Smooth muscle cell (in vitro differentiated cells): Measurements from ENCODE around the gene SYNJ2. TPM values are rescaled to one million over a fixed set of nuclear protein-coding genes. Genes with fewer than 3 reads are reported as not detected.

Experiments used
- DNase-seq: peaks from one replicate; lab custom pipeline; 2025; ENCODE audit not compliant: unreplicated experiment; lab: John Stamatoyannopoulos, UW
- H2AFZ ChIP-seq: fragments of 200-600 bp; sonication (generic); 2 replicates; pipeline ENCODE4 v1.6.0; 2016; ENCODE audit warnings: antibody characterized with exemption, low read depth, mild to moderate bottlenecking
- H3F3A ChIP-seq: fragments of 200-600 bp; sonication (generic); 2 replicates; pipeline ENCODE4 v1.6.0; 2017; ENCODE audit warnings: antibody characterized with exemption, low read depth
- H3K27ac ChIP-seq: fragments of 200-600 bp; sonication (generic); 2 replicates; pipeline ENCODE4 v1.5.1; 2016; ENCODE audit warnings: low read depth, mild to moderate bottlenecking
- H3K27me3 ChIP-seq: fragments of 200-600 bp; sonication (generic); 2 replicates; pipeline ENCODE4 v1.6.1; 2016; ENCODE audit warnings: low read depth, mild to moderate bottlenecking
- H3K36me3 ChIP-seq: fragments of 200-600 bp; sonication (generic); 2 replicates; pipeline ENCODE4 v1.5.1; 2016; ENCODE audit warnings: low read depth
- H3K4me1 ChIP-seq: fragments of 200-600 bp; sonication (generic); 2 replicates; pipeline ENCODE4 v1.5.1; 2016; ENCODE audit warnings: low read depth
- H3K4me2 ChIP-seq: fragments of 200-600 bp; sonication (generic); 2 replicates; pipeline ENCODE4 v1.6.0; 2016; ENCODE audit warnings: mild to moderate bottlenecking
- H3K4me3 ChIP-seq: fragments of 200-600 bp; sonication (generic); 2 replicates; pipeline ENCODE4 v1.5.1; 2016; ENCODE audit warnings: mild to moderate bottlenecking
- H3K79me2 ChIP-seq: fragments of 200-600 bp; sonication (generic); 2 replicates; pipeline ENCODE4 v1.6.0; 2016; ENCODE audit warnings: low read depth, mild to moderate bottlenecking
- H3K9ac ChIP-seq: fragments of 200-600 bp; sonication (generic); 2 replicates; pipeline ENCODE4 v1.6.0; 2016; ENCODE audit warnings: low read depth
- H3K9me3 ChIP-seq: fragments of 200-600 bp; sonication (generic); replicated peaks from 2 replicates; pipeline ENCODE4 v1.5.1; 2016; ENCODE audit warnings: low read depth
- H4K20me1 ChIP-seq: fragments of 200-600 bp; sonication (generic); 2 replicates; pipeline ENCODE4 v1.6.0; 2016; ENCODE audit warnings: low read depth
- CTCF ChIP-seq: fragments of 200-600 bp; sonication (generic); IDR thresholded peaks from 2 replicates; pipeline ENCODE4 v1.5.1; 2017; ENCODE audit warnings: borderline replicate concordance, mild to moderate bottlenecking, antibody characterized with exemption; ENCODE audit not compliant: insufficient read depth, poor library complexity, severe bottlenecking
- whole genome bisulfite sequencing: methylation state at CpG from one replicate; pipeline ENCODE4 v1.1.7; 2016; ENCODE audit warnings: low lambda C conversion rate; 5-methylcytosine and 5-hydroxymethylcytosine counted together
- polyA plus RNA-seq: library from polyadenylated mRNA; unstranded; fragments of >200 nt; fragmentation: Nextera tagmentation; extraction: Ambion mirVana; gene quantifications from 2 replicates; pipeline ENCODE4 v1.2.1, GENCODE V29; 2016
- total RNA-seq: library from RNA; depleted of rRNA; stranded (reverse); fragments of >200 nt; gene quantifications from 2 replicates; pipeline ENCODE4 v1.2.3, GENCODE V29; 2014

Gene SYNJ2
- total and polyA plus RNA-seq, 2 experiments from 2014 or later = 6.0 to 6.1 TPM

- Histone ChIP-seq H3K4me1 (no peaks in the 10 kb centered on the region), H3K36me3 (no peaks in the 10 kb centered on the region), H3K4me3 (no peak overlapping the region), H3K27ac (no peak overlapping the region), H3K9me3 (no peaks in the 10 kb centered on the region), H3K9ac (no peak overlapping the region), H2AFZ (no peak overlapping the region), H3K4me2 (no peak overlapping the region), H3K79me2 (no peaks in the 10 kb centered on the region), H3F3A (no peaks in the 10 kb centered on the region), H3K27me3 (no peaks in the 10 kb centered on the region), H4K20me1 (no peaks in the 10 kb centered on the region)
- no peak for DNase-seq
- 96% methylated on average over 6 of the region's 6 CpGs for WGBS
- TF ChIP-seq CTCF = no peak
These were observed 99.9 kb downstream of the SYNJ2 start for GRCh38 chr6:158081657-158081935.

GRCh38 chr6:158083455-158084325 lies 102.0 kb downstream of the SYNJ2 start:
- no peak for TF ChIP-seq CTCF
- H3K4me3 ChIP-seq = no peak overlapping the region
- no peak overlapping the region for H3K9ac ChIP-seq
- H3K27ac ChIP-seq = no peak overlapping the region
- no peaks in the 10 kb centered on the region for H4K20me1 ChIP-seq
- peaks cover 5% of the 10 kb centered on the region for H3K36me3 ChIP-seq
- no peak overlapping the region for H3K4me2 ChIP-seq
- no peaks in the 10 kb centered on the region for H3F3A ChIP-seq
- no peak overlapping the region for H2AFZ ChIP-seq
- no peak for DNase-seq
- H3K4me1 ChIP-seq = no peaks in the 10 kb centered on the region
- H3K79me2 ChIP-seq = no peaks in the 10 kb centered on the region
- H3K9me3 ChIP-seq = no peaks in the 10 kb centered on the region
- 87% methylated on average over 23 of the region's 23 CpGs for WGBS
- H3K27me3 ChIP-seq = no peaks in the 10 kb centered on the region

GRCh38 chr6:158085261-158086053 lies 103.8 kb downstream of the SYNJ2 start:
- DNase-seq = no peak
- H3K4me2 ChIP-seq = no peak overlapping the region
- H3F3A ChIP-seq = no peaks in the 10 kb centered on the region
- no peaks in the 10 kb centered on the region for H4K20me1 ChIP-seq
- H3K4me3 ChIP-seq = no peak overlapping the region
- WGBS = 93% methylated on average over 21 of the region's 21 CpGs
- H3K36me3 ChIP-seq = peaks cover 5% of the 10 kb centered on the region
- no peak for TF ChIP-seq CTCF
- H3K9me3 ChIP-seq = no peaks in the 10 kb centered on the region
- no peak overlapping the region for H2AFZ ChIP-seq
- no peak overlapping the region for H3K27ac ChIP-seq
- no peaks in the 10 kb centered on the region for H3K27me3 ChIP-seq
- no peaks in the 10 kb centered on the region for H3K79me2 ChIP-seq
- no peak overlapping the region for H3K9ac ChIP-seq
- no peaks in the 10 kb centered on the region for H3K4me1 ChIP-seq
